H1 (cell line): ENCODE data around the gene GATC. TPM values are rescaled to one million over a fixed set of nuclear protein-coding genes. Genes with fewer than 3 reads are reported as not detected.

Source experiments
- CTCF ChIA-PET: fragments of 300-600 bp; sonication (Branson Sonifier 250); formaldehyde crosslinking; loops from one replicate; lab custom pipeline; 2021; ENCODE audit not compliant: partially characterized antibody; lab: Charles Lee
- POLR2A ChIA-PET: fragments of 300-600 bp; sonication (Branson Sonifier 250); formaldehyde crosslinking; loops from one replicate; lab custom pipeline; 2021; ENCODE audit warnings: inconsistent platforms; ENCODE audit not compliant: partially characterized antibody; lab: Charles Lee
- DNase-seq, 2 experiments: peaks; one replicate each; pipeline versions ENCODE4 v3.0.0 to v3.0.0-alpha.2; 2010 to 2022; ENCODE audit warnings: low spot score in 2 of 2, low read depth in 1 of 2, mixed read lengths in 1 of 2
- FAIRE-seq: peaks from 2 replicates; lab custom pipeline; 2011; peaks lifted over from hg19 to GRCh38; lab: Jason Lieb, UNC
- H2AFZ ChIP-seq: 2 replicates; pipeline ENCODE4 v1.8.1; 2012; ENCODE audit warnings: low read length, inconsistent platforms
- H2AK5ac ChIP-seq: 2 replicates; pipeline ENCODE4 v1.6.1; 2013; ENCODE audit warnings: low read depth, low read length
- H2BK120ac ChIP-seq: replicated peaks from 2 replicates; pipeline ENCODE3; 2013; ENCODE audit warnings: low read depth, low read length, inconsistent platforms
- H2BK12ac ChIP-seq: 2 replicates; pipeline ENCODE4 v1.6.1; 2013; ENCODE audit warnings: low read depth, low read length
- H2BK15ac ChIP-seq: 2 replicates; pipeline ENCODE4 v1.6.1; 2013; ENCODE audit warnings: low read length
- H2BK20ac ChIP-seq: 2 replicates; pipeline ENCODE4 v1.6.1; 2013; ENCODE audit warnings: low read length
- H2BK5ac ChIP-seq: 2 replicates; pipeline ENCODE4 v1.6.1; 2013; ENCODE audit warnings: low read depth, low read length
- H3K14ac ChIP-seq: 2 replicates; pipeline ENCODE4 v1.6.1; 2013; ENCODE audit warnings: inconsistent platforms; ENCODE audit not compliant: insufficient read length
- H3K18ac ChIP-seq: 2 replicates; pipeline ENCODE4 v1.6.1; 2013; ENCODE audit warnings: low read length; ENCODE audit errors: extremely low read depth
- H3K23ac ChIP-seq: 2 replicates; pipeline ENCODE4 v1.6.1; 2013; ENCODE audit warnings: inconsistent platforms; ENCODE audit not compliant: insufficient read length
- H3K23me2 ChIP-seq: 2 replicates; pipeline ENCODE4 v1.6.1; 2013; ENCODE audit warnings: low read depth, low read length
- H3K27ac ChIP-seq: 2 replicates; pipeline ENCODE4 v1.6.1; 2011; ENCODE audit warnings: low read depth, low read length, inconsistent platforms
- H3K27me3 ChIP-seq, 4 experiments: replicated peaks in 1 of 4; 1 replicate in 1 of 4; 2 replicates in 3 of 4; pipeline versions ENCODE4 v1.6.1 to v1.8.1; 2011 to 2013; ENCODE audit warnings: low read length in 3 of 4, mild to moderate bottlenecking in 3 of 4, inconsistent platforms in 2 of 4, mixed read lengths in 2 of 4, moderate library complexity in 1 of 4; ENCODE audit not compliant: control insufficient read depth in 3 of 4, insufficient read depth in 3 of 4; ENCODE audit errors: extremely low read depth in 1 of 4
- H3K36me3 ChIP-seq, 4 experiments: 2 replicates each; pipeline versions ENCODE4 v1.6.1 to v1.8.1; 2011 to 2013; ENCODE audit warnings: mild to moderate bottlenecking in 4 of 4, low read length in 3 of 4, moderate library complexity in 2 of 4, control low read depth in 1 of 4, inconsistent platforms in 1 of 4; ENCODE audit not compliant: insufficient read depth in 4 of 4, control insufficient read depth in 2 of 4
- H3K4ac ChIP-seq: replicated peaks from 2 replicates; pipeline ENCODE3; 2013; ENCODE audit warnings: low read length, low read depth, mixed read lengths, inconsistent platforms; ENCODE audit not compliant: insufficient read length
- H3K4me1 ChIP-seq, 4 experiments: replicated peaks in 1 of 4; 1 replicate in 1 of 4; 2 replicates in 3 of 4; pipeline versions ENCODE4 v1.6.1 to v1.8.1; 2011 to 2013; ENCODE audit warnings: low read length in 3 of 4, inconsistent platforms in 2 of 4, mixed read lengths in 1 of 4; ENCODE audit not compliant: insufficient read depth in 4 of 4, control insufficient read depth in 3 of 4
- H3K4me2 ChIP-seq, 2 experiments: 2 replicates each; pipeline versions ENCODE4 v1.6.1 to v1.8.1; 2011 to 2013; ENCODE audit warnings: low read depth in 2 of 2, low read length in 2 of 2, control low read depth in 1 of 2, inconsistent platforms in 1 of 2, mild to moderate bottlenecking in 1 of 2; ENCODE audit not compliant: insufficient read depth in 1 of 2
- H3K4me3 ChIP-seq, 4 experiments: fragments of 200-600, 300-600 bp in 1 of 4; sonication (generic), shearing (Covaris generic), sonication (Bioruptor Twin) in 1 of 4; 2 replicates each; pipeline versions ENCODE4 v1.5.1 to v1.8.1; 2011 to 2016; ENCODE audit warnings: low read length in 4 of 4, low read depth in 3 of 4, control low read depth in 2 of 4, inconsistent platforms in 2 of 4, mild to moderate bottlenecking in 2 of 4, mixed read lengths in 1 of 4, moderate library complexity in 1 of 4; ENCODE audit not compliant: insufficient read depth in 2 of 4; ENCODE audit errors: extremely low read depth in 1 of 4
- H3K56ac ChIP-seq: replicated peaks from 2 replicates; pipeline ENCODE3; 2013; ENCODE audit warnings: low read depth, mild to moderate bottlenecking, mixed read lengths, low read length, inconsistent platforms; ENCODE audit not compliant: insufficient read length
- H3K79me1 ChIP-seq: 2 replicates; pipeline ENCODE4 v1.6.1; 2013; ENCODE audit warnings: low read depth, low read length, control low read depth
- H3K79me2 ChIP-seq, 2 experiments: 2 replicates each; pipeline versions ENCODE4 v1.6.1 to v1.8.1; 2012 to 2013; ENCODE audit warnings: low read length in 2 of 2, mild to moderate bottlenecking in 2 of 2, inconsistent platforms in 1 of 2; ENCODE audit not compliant: insufficient read depth in 2 of 2, control insufficient read depth in 1 of 2
- H3K9ac ChIP-seq, 4 experiments: replicated peaks in 1 of 4; 1 replicate in 1 of 4; 2 replicates in 3 of 4; pipeline versions ENCODE4 v1.6.1 to v1.8.1; 2011 to 2013; ENCODE audit warnings: low read depth in 3 of 4, low read length in 3 of 4, control low read depth in 2 of 4, mild to moderate bottlenecking in 2 of 4, moderate library complexity in 2 of 4, inconsistent platforms in 1 of 4; ENCODE audit errors: extremely low read depth in 1 of 4
- H3K9me3 ChIP-seq, 2 experiments: 2 replicates each; pipeline versions ENCODE4 v1.6.1 to v1.8.1; 2012 to 2013; ENCODE audit warnings: mild to moderate bottlenecking in 2 of 2, moderate library complexity in 2 of 2, control low read depth in 1 of 2, inconsistent platforms in 1 of 2, low read depth in 1 of 2, low read length in 1 of 2, mixed read lengths in 1 of 2; ENCODE audit not compliant: insufficient read depth in 2 of 2
- H4K20me1 ChIP-seq, 2 experiments: replicated peaks in 1 of 2; 2 replicates each; pipeline versions ENCODE3 to v1.8.1; 2011 to 2013; ENCODE audit warnings: inconsistent platforms in 2 of 2, low read length in 2 of 2, mild to moderate bottlenecking in 1 of 2; ENCODE audit not compliant: insufficient read depth in 2 of 2, control insufficient read depth in 1 of 2
- H4K5ac ChIP-seq: 2 replicates; pipeline ENCODE4 v1.6.1; 2013; ENCODE audit warnings: low read length, low read depth, mixed read lengths, inconsistent platforms; ENCODE audit not compliant: insufficient read length
- H4K8ac ChIP-seq: 2 replicates; pipeline ENCODE4 v1.8.0; 2013; ENCODE audit warnings: mild to moderate bottlenecking, moderate library complexity, low read length, inconsistent platforms; ENCODE audit not compliant: insufficient read depth; ENCODE audit errors: extremely low read depth
- H4K91ac ChIP-seq: replicated peaks from 2 replicates; pipeline ENCODE3; 2013; ENCODE audit warnings: low read length, mixed read lengths, inconsistent platforms; ENCODE audit not compliant: insufficient read length
- ASH2L ChIP-seq: fragments of 200-600, 300-600 bp; sonication (generic); IDR thresholded peaks from one replicate; pipeline ENCODE4 v1.7.1; 2017; ENCODE audit warnings: low read length
- EZH2 ChIP-seq: fragments of 200-600 bp; sonication (generic); IDR thresholded peaks from 2 replicates; pipeline ENCODE4 v1.7.1; 2012; ENCODE audit warnings: low read depth, mild to moderate bottlenecking, moderate library complexity, low read length, inconsistent platforms; ENCODE audit not compliant: severe bottlenecking
- GTF2F1 ChIP-seq: IDR thresholded peaks from 2 replicates; pipeline ENCODE4 v1.6.1; 2012; ENCODE audit warnings: low read depth, low read length, improper control_type of control experiment, borderline replicate concordance
- KDM5A ChIP-seq: fragments of 200-600 bp; IDR thresholded peaks from 2 replicates; pipeline ENCODE4 v1.7.1; 2012; ENCODE audit warnings: mild to moderate bottlenecking, low read length, inconsistent platforms, mixed read lengths
- NRF1 ChIP-seq: IDR thresholded peaks from 2 replicates; pipeline ENCODE4 v1.6.1; 2011; ENCODE audit warnings: mild to moderate bottlenecking, low read depth, low read length, improper control_type of control experiment
- POU5F1 ChIP-seq: IDR thresholded peaks from 2 replicates; pipeline ENCODE4 v1.6.1; 2011; ENCODE audit warnings: low read depth, mild to moderate bottlenecking, low read length, moderate library complexity
- RBBP5 ChIP-seq: IDR thresholded peaks from 2 replicates; pipeline ENCODE4 v1.7.1; 2012; ENCODE audit warnings: low read depth, mild to moderate bottlenecking, inconsistent platforms, low read length, moderate library complexity, borderline replicate concordance
- RFX5 ChIP-seq: IDR thresholded peaks from 2 replicates; pipeline ENCODE4 v1.6.1; 2011; ENCODE audit warnings: low read depth, low read length, improper control_type of control experiment, borderline replicate concordance
- RXRA ChIP-seq: IDR thresholded peaks from 2 replicates; pipeline ENCODE4 v1.6.1; 2011; ENCODE audit warnings: low read depth, mild to moderate bottlenecking, low read length, moderate library complexity; ENCODE audit not compliant: insufficient read depth
- SIX5 ChIP-seq: IDR thresholded peaks from 2 replicates; pipeline ENCODE4 v1.6.1; 2011; ENCODE audit warnings: mild to moderate bottlenecking, low read depth, low read length
- SP4 ChIP-seq: IDR thresholded peaks from 2 replicates; pipeline ENCODE4 v1.6.1; 2012; ENCODE audit warnings: low read length, inconsistent platforms
- SRF ChIP-seq: IDR thresholded peaks from 2 replicates; pipeline ENCODE4 v1.6.1; 2011; ENCODE audit warnings: mild to moderate bottlenecking, low read depth, low read length, moderate library complexity
- YY1 ChIP-seq: IDR thresholded peaks from 2 replicates; pipeline ENCODE4 v1.6.1; 2011; ENCODE audit warnings: low read depth, mild to moderate bottlenecking, low read length
- WGBS, 2 experiments: shearing (Covaris generic) in 1 of 2; methylation state at CpG; one replicate each; pipeline versions ENCODE4 v1.1.6 to v1.1.7; 2013 to 2015; ENCODE audit warnings: low lambda C conversion rate in 2 of 2, mixed read lengths in 2 of 2, inconsistent platforms in 1 of 2, low coverage in 1 of 2, missing lambda C conversion rate in 1 of 2; ENCODE audit not compliant: insufficient replicate concordance in 2 of 2, insufficient coverage in 1 of 2, insufficient read length in 1 of 2; ENCODE audit errors: extremely low coverage in 1 of 2, missing lambda C conversion rate in 1 of 2; 5-methylcytosine and 5-hydroxymethylcytosine counted together
- polyA plus RNA-seq, 7 experiments: library from polyadenylated mRNA; depleted of rRNA in 3 of 7; stranded (reverse) in 5 of 7; unstranded in 2 of 7; fragments of >200 nt in 5 of 7; fragments of 200-250 nt in 2 of 7; gene quantifications; 1 replicate in 5 of 7; 2 replicates in 1 of 7; 4 replicates in 1 of 7; pipeline versions ENCODE4 v1.2.1 to v1.2.3, GENCODE V29; 2011 to 2013; ENCODE audit warnings: missing spikeins in 2 of 7, mixed read lengths in 2 of 7
- total RNA-seq: library from RNA; stranded (reverse); fragmentation: NEBNext Ultra II Directional; extraction: Animal tissue kit (Norgen Biotek cat#: 25700); gene quantifications from 2 replicates; pipeline ENCODE4 v1.2.1, GENCODE V29; 2021

Gene GATC
- total and polyA plus RNA-seq, 2 of the 8 experiments (the other 6 are each of a cell fraction or from before 2014, with no cell fraction given), result 13.2 to 30.4 TPM

- Histone ChIP-seq H3K4ac (no peak overlapping the region), H2BK120ac (no peak overlapping the region), H3K36me3 (no peaks in the 10 kb centered on the region), H4K8ac (no peak overlapping the region), H3K79me1 (no peaks in the 10 kb centered on the region), H3K23ac (no peak overlapping the region), H3K14ac (no peak overlapping the region), H3K79me2 (peaks cover 0 to under 1% of the 10 kb centered on the region in 2 experiments; a peak in 2 of 4 replicates), H4K91ac (no peak overlapping the region), H2BK5ac (no peak overlapping the region), H2AK5ac (no peak overlapping the region), H3K4me1 (peaks cover 0 to 5% (median 0%) of the 10 kb centered on the region in 4 experiments; a peak in 2 of 7 replicates), H4K20me1 (peaks cover 0 to 1% of the 10 kb centered on the region in 2 experiments), H3K9ac (no peak overlapping the region), H3K18ac (no peak overlapping the region), H2BK15ac (no peak overlapping the region), H4K5ac (no peak overlapping the region), H3K23me2 (peaks cover 2% of the 10 kb centered on the region; the same call in 1 of the 2 replicates), H3K9me3 (no peaks in the 10 kb centered on the region), H3K27ac (no peak overlapping the region), H2AFZ (no peak overlapping the region), H3K4me2 (no peak overlapping the region), H3K27me3 (no peaks in the 10 kb centered on the region), H2BK20ac (no peak overlapping the region), H3K4me3 (no peak overlapping the region), H2BK12ac (no peak overlapping the region; the same call in 1 of the 2 replicates), H3K56ac (no peak overlapping the region)
- ChIA-PET CTCF (interaction anchor here (0.6 to 1.2 kb wide), 8 partner anchors 9 to 1469 kb away, joined by 3 to 4 read pairs (median 3); partner anchors contain the start of gene SIRT4), POLR2A (interaction anchor here (0.6 to 18.7 kb wide), 10 partner anchors 7 to 203 kb away, joined by 3 to 365 read pairs (median 4); partner anchors contain the start of genes DYNLL1, GATC, RNU4-1 and RNU4-2)
- FAIRE-seq, result no peak
- TF ChIP-seq ASH2L, result no peak
- no peak for TF ChIP-seq KDM5A
- TF ChIP-seq GTF2F1, result no peak
- TF ChIP-seq EZH2, result no peak
- TF ChIP-seq POU5F1, result no peak
- TF ChIP-seq SIX5, result no peak
- TF ChIP-seq RFX5, result no peak
- no peak for TF ChIP-seq RBBP5
- no peak for TF ChIP-seq RXRA
- no peak for TF ChIP-seq SRF
- TF ChIP-seq YY1, result no peak
- TF ChIP-seq SP4, result no peak
- TF ChIP-seq NRF1, result no peak
- WGBS, 2 experiments, result 82% methylated on average over 6 of the region's 6 CpGs; no CpG with 5 or more reads in 1 of the 2 experiments
- no peak for DNase-seq
Measured at GRCh38 chr12:120473807-120474615, 27.8 kb downstream of the GATC start.
